COLO829 (cell line): Measurements from ENCODE around the gene FRMD8.

Source experiments
- DNase-seq: peaks from one replicate; pipeline ENCODE4 v3.0.0; 2012; ENCODE audit warnings: low spot score

FRMD8 gene

GRCh38 chr11:65414776-65415498 is 28.5 kb downstream of the FRMD8 start:
- DNase-seq, result no peak

GRCh38 chr11:65415499-65416340 is 29.3 kb downstream of the FRMD8 start:
- DNase-seq, result no peak

- DNase-seq, result peak; percentile 82
These were observed 29.9 kb downstream of the FRMD8 start for GRCh38 chr11:65416341-65416824.

GRCh38 chr11:65416841-65417701 is 30.6 kb downstream of the FRMD8 start:
- no peak for DNase-seq

GRCh38 chr11:65417702-65418430 is 31.4 kb downstream of the FRMD8 start:
- no peak for DNase-seq

GRCh38 chr11:65418431-65418680 is 31.9 kb downstream of the FRMD8 start:
- no peak for DNase-seq

- peak; percentile 92 for DNase-seq
These were observed 32.4 kb downstream of the FRMD8 start for GRCh38 chr11:65418681-65419459.

GRCh38 chr11:65419460-65419771 is 33.0 kb downstream of the FRMD8 start:
- no peak for DNase-seq

GRCh38 chr11:65419772-65420481 is 33.5 kb downstream of the FRMD8 start:
- peak; percentile 72 for DNase-seq

- DNase-seq, result no peak
These were observed 34.1 kb downstream of the FRMD8 start for GRCh38 chr11:65420506-65420905.

GRCh38 chr11:65420979-65421793 is 34.7 kb downstream of the FRMD8 start:
- DNase-seq, result peak; percentile 70

GRCh38 chr11:65421794-65422632 is 35.6 kb downstream of the FRMD8 start:
- DNase-seq, result peak; percentile 68

GRCh38 chr11:65422633-65423515 is 36.4 kb downstream of the FRMD8 start, which contains the start of gene NEAT1:
Gene NEAT1, plus strand, starts transcription at chr11:65422798.
- peak; percentile 74 for DNase-seq

GRCh38 chr11:65423516-65424204 is 37.2 kb downstream of the FRMD8 start:
- no peak for DNase-seq

GRCh38 chr11:65424205-65425104 is 38.0 kb downstream of the FRMD8 start:
- no peak for DNase-seq
